ENCODE data around the gene NSMF.

Gene NSMF

DNA sequence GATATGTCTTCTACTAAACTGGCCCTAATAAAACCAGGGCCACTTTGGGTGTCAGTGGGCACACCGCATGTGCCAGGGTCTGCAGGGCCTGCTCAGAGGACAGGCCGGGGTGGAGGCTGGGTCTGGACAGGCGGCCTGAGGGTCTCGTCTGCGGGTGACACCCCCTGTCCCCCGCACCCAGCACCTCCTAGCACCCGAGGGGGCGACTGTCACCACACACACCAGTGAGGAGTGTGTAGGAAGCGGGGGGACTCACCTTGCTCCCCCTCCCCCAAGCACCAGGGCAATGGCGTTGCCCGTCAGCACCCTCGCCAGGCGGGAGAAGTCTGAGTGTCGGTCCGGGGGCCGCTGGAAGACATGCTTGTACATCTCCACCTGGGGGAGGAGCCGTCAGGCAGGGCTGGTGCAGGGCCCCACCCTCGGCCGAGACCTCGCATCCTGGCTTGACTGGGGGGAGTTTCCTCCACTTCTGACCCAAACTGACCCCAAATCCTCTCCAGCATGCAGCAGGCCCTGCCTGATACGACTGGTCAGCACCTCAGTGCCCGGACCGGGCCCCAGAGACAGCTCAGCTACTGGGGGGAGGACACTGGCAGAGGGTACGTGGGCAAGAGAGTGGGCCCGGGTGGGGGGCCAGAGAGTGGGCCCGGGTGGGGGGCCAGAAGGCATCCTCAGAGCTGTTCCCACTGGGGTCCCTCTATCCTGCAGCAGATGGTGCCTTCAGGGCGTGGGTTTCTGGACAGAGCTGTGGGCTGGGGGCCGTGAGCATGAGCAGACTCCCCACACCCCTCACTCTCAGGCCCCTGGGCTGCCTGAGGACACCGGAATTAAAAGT is 18.9 kb upstream of the NSMF start:
- TF ChIP-seq, protein P1, sequence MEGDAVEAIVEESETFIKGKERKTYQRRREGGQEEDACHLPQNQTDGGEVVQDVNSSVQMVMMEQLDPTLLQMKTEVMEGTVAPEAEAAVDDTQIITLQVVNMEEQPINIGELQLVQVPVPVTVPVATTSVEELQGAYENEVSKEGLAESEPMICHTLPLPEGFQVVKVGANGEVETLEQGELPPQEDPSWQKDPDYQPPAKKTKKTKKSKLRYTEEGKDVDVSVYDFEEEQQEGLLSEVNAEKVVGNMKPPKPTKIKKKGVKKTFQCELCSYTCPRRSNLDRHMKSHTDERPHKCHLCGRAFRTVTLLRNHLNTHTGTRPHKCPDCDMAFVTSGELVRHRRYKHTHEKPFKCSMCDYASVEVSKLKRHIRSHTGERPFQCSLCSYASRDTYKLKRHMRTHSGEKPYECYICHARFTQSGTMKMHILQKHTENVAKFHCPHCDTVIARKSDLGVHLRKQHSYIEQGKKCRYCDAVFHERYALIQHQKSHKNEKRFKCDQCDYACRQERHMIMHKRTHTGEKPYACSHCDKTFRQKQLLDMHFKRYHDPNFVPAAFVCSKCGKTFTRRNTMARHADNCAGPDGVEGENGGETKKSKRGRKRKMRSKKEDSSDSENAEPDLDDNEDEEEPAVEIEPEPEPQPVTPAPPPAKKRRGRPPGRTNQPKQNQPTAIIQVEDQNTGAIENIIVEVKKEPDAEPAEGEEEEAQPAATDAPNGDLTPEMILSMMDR (IDR thresholded peaks at IDR 0.05): no peak

DNA sequence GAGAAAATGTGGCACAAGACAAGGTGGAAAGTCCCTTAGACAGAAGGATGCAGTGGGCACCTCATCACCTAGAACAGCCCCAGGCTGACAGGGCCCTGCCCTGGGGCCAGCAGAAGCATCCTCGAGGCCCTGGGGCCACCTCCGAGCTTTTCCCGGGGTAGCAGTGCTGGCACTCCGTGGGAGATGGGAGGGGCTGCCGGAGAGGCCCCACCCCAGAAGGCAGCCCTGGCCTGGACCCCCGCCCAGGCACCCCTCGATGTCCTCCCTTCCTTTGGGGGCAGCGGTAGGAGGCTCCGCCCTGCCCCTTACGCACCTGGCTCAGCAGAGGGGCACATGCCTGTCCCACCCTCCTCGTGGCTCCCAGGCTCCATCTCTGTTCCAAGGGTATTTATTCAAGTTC is 17.7 kb upstream of the NSMF start:
- TF ChIP-seq, protein P1 (IDR thresholded peaks at IDR 0.05): no peak

DNA sequence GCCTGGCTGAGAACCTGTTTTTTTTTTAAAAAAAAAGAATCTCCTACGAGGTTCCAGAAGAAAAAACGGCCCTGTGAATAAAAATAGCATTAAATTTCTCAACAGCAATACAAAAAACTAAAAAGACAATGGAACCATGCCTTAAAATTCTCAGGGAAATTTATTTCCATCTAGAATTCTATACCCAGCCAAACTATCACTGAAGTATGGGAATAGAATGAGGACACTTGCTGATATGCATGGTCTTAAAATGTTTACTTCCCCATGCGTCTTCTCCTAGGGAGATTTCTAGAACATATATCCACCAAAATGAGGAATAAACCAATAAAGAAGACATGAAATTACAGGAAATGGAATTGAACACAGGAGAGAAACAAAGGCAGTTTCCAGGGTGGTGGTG is 16.5 kb upstream of the NSMF start:
- TF ChIP-seq, protein P1 (IDR thresholded peaks at IDR 0.05): no peak

DNA sequence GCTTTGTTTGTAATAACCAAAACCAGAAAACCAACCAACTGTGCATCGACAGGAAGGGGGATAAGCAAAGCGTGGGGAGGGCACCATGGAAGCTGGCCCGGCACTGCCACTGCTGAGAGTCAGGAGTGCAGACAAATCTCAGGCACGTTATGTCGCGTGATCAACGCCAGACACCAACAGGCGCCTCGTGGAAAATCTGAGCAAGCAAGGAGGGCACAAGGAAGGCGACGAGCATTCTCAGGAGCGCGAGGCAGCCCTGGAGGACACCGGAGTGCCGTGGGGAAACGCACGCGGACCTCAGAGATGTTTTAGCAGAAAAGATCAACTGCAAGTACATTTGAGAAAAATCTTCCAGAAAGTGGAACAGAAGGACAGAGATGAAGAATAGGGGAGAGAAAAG is 15.1 kb upstream of the NSMF start:
- TF ChIP-seq, protein P1 (IDR thresholded peaks at IDR 0.05): no peak

DNA sequence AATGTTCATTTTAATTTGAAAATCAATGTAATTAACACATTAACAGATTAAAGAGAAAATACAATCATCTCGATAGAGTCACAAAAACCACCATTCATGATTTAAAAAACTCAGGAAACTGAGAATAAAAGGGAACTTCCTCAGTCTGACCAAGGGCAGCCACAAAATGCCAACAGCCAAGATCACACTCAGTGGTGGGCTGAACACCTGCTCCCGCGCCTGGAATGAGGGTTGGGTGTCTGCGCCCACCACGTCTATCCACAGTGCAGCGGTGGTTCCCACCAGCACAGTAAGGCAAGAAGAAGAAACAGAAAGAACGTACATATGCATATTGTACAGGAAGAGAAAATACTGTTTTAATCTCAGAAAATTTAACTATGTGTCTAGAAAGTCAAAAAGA is 11.7 kb upstream of the NSMF start:
- TF ChIP-seq, protein P1 (IDR thresholded peaks at IDR 0.05): no peak

DNA sequence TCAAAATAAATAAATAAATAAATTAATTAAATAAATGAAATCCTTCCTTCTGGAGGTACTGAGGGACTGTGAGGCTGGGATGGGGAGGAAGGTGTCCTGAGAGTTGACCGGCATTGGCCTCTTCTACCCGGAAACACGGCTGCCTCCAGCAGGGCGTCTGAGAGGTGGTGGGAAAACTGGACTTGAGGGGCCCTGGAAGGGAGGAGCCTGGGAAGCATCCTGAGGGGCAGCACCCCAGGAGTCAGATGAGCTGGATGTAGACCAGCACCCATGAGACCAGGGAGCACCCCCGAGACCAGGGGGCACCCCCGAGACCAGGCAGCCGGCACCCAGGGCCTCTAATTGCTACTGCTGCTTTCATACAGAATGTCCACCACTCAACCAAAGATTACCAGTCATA is 8.8 kb upstream of the NSMF start:
- TF ChIP-seq, protein P1 (IDR thresholded peaks at IDR 0.05): no peak

DNA sequence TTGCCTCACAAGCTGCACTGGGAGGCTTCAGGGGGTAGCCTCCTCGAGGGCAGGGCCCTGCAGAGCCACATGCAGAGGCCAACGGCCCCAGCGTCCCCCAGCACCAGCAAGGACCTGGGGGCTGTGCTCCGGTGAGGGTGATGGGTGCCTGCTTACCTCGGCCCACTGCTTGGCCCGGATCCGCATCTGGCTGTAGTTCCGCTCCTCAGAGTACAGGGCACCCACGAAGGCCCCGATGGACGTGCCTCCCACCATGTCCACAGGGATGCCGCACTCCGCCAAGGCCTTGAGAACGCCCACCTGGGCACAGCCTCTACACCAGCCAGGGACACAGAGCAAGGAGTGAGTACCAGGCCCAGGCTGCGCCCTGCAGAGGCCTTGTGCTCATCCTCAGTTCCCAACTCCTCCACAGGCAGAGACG is 8.0 kb upstream of the NSMF start:
- TF ChIP-seq, protein P1 (IDR thresholded peaks at IDR 0.05): no peak
